GM19351 (cell line): ENCODE data around the gene MSI2.

Source experiments
- ATAC-seq: cut with Tn5 transposase; IDR thresholded peaks from one replicate; pipeline ENCODE4 v1.9.1; 2021; ENCODE audit warnings: mild to moderate bottlenecking, moderate library complexity; ENCODE audit not compliant: unreplicated experiment

MSI2 gene

DNA sequence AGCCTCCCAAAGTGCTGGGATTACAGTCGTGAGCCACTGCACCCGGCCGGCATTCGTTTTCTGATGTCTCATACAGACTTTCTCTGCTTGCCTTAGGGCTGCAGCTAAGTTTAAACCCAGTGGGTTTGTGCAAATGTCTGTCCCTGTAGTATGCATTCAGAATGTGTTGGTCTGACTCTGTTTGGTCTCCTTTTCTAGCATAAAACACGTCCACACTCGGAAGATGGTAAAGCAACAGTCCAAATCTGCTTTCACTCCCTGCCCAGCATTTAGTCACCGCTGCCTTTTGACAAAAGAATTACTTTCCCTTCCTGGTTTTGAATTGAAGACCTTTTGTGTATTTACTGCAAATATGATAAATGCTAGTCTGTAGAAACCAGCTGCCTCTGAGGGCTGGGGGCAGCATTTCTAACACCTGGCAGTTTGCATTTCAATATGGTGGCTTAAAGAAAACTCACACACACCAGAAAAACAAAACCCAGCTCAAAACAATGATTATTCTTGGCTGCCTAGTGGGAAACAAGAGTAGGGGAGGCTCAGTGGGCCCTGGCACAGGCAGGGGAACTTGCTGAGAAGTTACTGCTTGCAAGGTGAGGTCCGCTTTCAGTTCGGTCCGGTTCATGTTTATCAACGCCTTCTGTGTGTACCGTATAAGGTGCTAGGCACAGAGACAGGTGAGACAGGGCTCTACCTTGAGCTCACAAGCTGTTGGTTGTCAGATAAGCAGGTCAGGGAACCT, 56.9 kb downstream of the MSI2 start:
- ATAC-seq: no peak

DNA sequence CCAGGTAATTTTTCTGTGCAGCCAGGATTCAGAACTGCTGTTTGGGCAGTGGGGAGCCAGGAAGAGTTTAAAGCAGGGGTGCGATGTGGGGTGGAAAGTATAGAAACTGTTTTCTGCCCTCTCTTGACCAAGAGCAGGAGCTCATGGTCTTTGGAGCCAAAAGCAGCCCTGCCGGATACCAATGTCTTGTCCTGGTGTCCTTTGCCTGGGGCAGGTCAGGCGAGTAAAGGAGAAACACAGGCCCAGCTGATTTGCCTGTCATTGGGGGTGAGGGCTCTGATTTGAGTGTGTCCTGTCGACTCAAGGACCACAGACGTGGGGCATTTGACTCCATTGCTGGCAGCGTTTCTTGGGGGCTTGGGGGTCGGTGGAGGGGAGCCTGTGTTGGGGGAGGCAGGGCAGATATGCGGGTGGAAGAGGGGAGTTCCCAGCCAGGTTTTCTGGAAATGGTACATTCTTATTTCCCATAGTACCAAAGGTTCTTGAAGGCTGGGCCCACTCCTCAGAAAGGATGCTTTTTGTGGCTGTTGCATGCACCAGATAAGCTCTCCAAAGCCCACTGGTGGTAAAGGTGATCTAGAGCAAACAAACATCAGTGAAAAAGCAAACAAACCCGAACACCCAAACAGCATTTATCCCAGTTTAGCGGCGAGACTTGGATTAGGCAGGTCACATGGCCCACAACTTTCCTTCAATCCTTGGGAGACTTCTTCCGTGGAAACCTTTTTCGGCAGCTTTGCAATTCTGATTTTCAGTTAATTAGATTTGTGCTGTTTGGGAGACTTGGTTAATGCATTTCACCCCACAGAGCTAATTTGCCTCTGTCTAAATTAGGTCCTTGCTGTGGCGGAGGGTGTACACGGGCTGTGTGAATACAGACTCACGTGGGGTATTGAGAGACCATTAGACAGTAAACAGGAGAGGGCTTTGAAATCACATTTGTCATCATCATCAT, 59.0 kb downstream of the MSI2 start:
- no peak for ATAC-seq

DNA sequence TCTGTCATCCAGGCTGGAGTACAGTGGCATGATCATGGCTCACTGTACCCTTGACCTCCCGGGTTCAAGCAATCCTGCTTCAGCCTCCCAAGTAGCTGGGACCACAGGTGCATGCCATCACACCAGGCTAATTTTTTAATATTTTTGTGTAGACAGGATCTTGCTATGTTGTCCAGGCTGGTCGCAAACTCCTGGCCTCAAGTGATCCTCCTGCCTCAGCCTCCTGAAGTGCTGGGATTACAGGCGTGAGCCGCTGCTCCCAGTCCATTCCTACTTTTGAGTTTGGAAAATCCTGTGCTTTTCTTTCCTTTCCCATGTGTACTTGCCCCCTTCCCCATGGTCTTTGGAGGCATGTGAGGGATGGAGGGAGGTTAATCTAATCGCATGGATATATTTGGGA, 60.0 kb downstream of the MSI2 start:
- no peak for ATAC-seq

DNA sequence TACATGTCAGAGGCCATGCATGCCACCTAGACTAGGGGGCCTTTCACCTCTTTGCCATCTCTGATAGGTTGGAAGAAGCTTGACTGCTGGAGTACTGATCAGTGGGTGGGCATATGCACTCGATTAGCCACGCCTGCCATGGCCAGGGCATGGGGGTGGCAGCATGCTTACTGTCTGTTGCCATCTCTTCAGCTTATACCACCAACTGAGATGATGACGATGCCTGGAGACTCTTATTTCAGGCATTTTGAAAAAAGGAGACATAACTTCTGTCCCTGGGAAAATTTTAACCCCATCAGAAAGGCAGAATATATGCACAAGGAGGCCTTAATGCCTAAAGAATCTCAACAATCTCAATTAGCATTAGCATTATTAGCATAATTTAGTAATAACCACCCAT, 60.8 kb downstream of the MSI2 start:
- ATAC-seq: no peak

DNA sequence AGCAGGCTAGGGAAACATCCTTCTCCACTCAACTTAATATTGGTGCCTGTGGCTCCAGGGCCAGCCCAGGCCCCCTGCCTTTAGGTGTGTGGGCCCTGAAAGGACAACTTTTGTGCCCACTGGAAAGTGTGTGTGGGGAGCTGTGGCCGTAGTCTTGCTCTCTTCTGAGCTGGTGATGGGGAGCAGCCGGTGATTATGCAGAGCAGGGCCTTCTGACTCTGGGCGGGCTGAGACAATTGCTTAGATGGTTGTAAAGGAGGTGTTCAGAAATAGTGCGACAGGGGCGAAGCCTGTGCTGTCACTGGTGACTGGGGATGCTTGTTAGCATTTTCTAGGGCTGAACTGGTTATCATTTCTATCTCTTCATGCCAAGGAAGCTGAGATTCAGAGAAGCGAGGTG, 62.6 kb downstream of the MSI2 start:
- no peak for ATAC-seq

DNA sequence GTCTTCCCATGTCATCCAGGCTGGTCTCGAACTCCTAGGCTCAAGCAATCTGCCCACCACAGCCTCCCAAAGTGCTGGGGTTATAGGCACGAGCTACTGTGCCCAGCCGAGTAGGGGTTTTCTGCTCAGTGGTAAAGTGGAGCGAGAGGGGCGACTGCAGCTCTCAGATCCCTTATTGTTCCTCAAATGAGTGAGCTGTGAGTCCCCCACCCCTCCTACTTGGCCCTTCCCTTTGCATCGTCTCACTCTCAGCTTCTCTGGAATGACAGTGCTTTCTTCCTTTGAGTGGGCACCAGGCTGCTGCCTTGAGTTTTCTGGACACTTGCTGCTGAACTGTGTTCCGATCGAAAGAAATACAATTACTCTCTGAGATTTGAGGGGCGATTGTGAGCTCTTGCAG, 63.5 kb downstream of the MSI2 start:
- ATAC-seq: no peak

DNA sequence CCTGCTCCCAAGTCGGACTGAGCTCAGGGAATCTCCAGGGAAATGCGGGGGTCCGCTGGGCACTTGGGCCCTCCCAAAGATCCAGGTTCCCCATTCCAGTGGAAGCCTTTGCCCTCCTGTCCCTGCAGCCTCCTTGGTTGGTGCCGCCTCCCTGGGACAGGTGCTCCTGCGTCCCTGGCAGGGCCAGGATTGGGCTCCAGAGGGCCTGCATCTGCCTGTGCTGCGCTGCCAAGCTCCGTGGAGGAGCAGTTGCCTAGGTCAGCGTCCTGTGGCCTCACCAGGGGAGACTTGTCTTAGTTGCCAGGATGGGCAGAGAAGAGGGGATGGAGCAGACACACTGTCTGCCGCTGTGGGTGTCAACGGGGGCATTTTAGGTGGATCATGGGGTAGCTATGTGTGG, 67.1 kb downstream of the MSI2 start:
- no peak for ATAC-seq

DNA sequence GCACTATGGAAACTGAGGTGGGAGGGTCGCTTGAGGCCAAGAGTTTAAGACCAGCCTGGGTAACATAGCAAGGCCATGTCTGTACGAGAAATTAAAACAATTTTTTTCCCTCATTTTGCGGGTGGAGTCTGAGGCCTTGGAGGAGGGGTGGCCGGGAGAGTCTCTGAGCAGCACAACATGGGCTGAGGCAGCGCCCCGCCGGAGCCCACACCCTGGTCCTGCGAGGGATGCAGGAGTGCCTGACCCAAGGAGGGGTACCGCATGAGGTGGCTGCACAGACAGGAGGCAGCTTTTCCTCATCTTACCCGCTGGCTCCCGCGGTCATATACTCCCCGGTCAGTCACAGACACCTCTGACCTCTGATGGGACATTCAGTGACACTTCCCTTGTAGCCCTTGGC, 67.7 kb downstream of the MSI2 start:
- no peak for ATAC-seq

DNA sequence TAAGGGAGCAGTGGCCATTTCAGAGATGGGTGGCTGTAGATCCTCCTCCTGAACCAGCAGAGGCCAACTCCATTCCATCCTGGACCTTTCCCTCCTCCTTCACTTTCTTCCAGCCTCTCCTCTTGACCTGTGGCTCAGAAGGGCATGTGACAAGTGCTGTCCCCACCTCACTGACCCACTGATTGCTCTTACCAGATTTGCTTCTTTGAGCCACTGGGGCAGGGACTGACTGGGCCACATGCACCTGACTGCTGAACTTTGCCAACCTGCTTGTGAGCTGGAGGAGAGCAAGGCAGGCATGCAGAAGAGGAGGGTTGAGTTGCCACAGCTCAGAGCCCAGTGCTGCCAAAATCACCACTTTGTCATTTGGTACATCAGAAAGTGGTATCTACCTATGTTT, 68.3 kb downstream of the MSI2 start:
- ATAC-seq: no peak

DNA sequence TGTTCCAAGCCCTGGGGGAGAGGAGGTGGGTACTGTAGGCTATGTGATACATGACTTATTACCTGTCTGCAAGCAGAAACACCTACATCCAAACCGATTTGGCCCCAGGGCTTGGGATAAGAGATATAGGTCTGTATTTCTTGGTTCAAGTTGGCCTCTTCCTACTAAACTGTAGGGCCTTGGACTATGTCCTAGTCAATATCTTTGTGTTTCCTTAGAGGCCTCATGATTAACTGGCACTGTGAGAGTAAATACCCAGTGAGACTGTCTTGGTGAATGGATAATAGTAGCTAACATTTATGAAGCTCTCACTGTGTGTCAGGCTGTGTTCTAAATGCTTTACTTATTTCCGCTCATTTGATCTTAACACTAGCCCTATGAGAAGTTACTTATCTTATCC, 70.0 kb downstream of the MSI2 start:
- no peak for ATAC-seq

DNA sequence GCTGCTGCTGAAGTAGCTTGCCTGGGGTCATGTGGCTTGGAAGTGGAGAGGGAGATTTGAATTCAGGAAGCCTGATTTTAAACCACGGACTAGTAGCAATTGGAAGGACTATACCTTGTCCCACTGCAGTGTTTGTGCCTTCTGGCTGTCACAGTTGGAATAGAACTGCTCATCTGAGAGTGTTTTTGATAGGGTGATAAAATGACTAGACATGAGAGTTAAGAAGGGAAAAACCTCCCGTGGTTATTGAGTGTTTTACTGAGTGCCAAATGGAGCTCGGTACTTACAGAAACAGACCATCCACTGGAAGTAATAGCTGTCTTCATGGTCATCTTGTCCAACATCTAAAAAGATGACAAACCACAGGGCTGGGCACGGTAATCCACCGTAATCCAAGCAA, 70.4 kb downstream of the MSI2 start:
- no peak for ATAC-seq

DNA sequence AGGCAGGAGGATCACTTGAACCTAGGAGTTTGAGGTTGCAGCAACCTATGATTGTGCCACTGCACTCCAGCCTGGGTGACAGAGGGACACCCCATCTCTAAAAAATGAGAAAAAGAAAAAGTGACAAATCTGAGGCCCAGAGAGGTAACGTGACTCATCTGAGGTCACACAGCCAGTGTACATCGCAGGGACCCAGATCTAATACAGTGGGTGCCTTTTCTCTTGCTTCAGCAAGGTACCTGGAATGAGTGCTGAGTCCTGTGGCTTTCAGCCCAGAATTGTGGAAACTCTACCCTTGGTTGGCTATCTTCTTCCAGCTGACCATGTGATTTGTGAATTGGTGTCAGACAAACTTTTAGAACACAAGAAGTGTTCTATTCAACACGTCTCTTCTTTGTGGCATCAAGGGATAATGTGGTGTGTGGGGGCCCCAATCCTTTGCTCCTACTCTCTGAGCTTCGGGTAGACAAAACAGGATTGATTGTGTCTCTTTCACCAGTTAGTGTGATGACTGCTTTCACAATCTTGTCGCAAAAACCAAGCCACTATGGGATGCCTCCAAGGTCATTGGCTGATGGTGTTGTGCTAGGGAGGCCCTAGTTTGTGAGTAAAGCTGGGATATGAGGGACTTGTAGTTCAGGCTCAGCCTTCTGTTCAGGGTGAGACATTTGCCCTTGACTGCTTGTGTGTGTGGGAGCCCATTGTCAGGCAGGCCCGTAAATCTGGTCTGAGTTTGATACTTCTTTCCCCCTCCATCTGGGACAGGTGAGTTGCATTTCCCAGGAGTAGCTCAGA, 71.0 kb downstream of the MSI2 start:
- ATAC-seq: no peak

DNA sequence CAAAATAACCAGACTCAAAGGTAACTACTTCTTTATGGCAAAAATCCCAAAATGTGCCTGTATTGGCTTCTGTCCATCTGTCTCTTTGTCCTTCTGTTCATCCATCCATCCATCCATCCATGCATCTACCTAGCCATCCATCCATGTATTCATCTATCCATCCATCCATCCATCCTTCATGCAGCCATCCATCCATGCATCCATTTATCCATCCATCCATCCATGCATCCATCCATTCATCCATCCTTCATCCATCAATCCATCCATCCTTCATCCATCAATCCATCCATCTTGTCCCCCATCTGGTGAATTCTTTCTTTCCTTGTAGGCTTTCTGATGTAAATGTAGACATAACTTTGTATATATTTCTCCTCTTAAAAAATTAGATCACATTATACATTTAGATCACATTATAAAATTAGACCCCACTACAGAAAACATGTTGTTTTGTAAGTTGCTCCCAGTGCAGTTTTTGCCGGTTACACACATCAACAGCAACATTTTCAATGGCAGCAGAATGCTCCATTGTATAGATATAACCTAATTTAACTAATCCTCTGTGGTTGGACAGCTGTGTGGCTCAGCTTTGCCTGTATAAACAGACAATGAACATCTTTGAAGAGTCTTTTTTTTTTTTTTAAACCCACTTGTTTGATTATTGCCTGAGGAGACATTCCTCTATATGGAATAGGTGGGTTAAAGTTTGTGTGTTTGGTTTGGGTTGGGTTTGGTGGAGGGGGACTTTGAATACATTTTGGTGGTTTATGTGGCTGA, 72.0 kb downstream of the MSI2 start:
- ATAC-seq: no peak

DNA sequence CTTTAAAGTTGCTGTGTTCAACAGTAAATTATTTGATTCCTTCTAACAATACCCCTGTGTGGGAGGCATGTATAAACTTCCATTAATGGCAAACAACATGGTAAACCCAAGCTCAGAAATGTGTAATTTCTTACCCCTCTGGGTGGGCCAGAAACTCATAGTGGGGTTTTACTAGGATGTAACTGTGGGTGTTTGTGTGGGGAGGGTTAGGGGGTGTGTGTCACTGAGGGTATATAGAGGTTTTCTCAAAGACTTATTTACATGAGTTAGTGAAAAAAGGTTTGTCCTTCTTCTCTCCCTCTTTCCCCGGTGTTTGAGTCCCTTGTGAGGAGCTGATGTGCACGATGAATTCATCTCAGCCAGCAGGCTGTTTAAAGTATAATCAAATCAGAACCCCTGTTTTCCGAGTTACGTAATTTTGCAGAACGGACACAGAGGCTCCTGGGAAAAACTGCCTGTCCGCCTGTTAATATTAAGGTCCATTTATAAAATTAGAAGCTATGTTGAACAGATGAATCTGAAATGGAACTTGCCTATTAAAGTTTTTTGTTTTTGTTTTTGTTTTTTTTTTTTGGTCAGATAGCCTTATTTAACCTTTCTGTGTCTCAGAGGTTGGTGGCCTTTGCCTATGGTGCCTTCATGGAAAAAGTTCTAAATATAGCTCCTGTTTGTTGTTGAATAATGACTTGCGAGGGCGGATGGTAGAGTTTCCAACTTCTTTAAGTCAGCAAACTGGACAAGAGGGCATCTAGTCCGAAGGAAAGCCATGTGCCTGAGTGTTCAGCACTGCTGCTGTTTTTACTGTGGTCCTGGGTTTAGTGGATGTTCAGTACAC, 73.3 kb downstream of the MSI2 start:
- ATAC-seq: no peak

DNA sequence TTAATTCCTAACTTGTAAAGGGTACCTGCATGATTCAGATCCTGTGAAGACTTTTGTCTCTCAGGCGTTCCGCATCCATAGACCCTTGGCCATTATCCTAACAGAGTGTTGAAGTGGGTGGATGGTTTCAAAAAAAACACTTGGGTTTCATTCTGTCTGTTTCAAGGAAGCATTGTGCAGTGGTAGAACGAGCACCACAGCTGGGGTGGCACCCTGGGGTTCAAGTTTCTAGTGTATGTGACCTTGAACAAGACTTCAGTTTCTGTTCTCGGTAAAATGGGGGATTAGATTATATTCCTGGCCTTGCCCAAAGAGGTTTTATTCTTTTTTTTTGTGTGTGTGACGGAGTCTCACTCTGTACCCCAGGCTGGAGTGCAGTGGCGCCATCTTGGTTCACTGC, 74.3 kb downstream of the MSI2 start:
- ATAC-seq: no peak

DNA sequence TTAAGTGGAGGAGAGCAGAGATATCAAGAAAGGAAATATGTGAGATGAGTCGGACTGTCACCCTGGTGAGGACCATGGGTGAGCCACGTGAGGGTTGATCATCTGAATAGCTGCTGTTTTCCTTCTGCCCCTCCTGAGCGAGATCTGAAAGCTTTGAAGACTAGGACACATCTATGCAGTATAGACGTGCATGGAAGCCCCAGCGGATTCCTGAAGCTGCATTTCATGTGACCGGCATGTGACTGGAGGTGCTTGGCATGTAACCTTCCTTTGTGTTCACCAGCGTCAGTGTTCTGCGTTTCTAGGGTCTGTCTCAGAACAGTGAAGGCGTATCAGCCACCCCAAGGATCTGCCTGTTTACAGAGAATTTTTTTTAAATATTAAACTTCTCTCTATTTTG, 75.1 kb downstream of the MSI2 start:
- ATAC-seq: no peak

DNA sequence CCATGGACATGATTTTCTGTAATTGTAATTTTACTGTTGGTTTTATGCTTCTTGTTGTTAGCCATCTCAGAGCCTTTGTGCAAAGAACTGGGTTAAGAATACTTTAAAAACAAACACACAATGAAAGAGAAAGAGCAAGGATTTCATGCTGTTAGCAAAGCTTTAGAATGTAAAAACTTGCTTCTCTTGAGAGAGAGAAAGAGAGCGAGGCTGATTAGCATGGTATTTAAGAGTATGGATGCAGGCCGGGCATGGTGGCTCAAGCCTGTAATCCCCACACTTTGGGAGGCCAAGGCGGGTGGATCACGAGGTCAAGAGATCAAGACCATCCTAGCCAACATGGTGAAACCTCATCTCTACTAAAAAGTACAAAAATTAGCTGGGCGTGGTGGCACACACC, 76.2 kb downstream of the MSI2 start:
- no peak for ATAC-seq

DNA sequence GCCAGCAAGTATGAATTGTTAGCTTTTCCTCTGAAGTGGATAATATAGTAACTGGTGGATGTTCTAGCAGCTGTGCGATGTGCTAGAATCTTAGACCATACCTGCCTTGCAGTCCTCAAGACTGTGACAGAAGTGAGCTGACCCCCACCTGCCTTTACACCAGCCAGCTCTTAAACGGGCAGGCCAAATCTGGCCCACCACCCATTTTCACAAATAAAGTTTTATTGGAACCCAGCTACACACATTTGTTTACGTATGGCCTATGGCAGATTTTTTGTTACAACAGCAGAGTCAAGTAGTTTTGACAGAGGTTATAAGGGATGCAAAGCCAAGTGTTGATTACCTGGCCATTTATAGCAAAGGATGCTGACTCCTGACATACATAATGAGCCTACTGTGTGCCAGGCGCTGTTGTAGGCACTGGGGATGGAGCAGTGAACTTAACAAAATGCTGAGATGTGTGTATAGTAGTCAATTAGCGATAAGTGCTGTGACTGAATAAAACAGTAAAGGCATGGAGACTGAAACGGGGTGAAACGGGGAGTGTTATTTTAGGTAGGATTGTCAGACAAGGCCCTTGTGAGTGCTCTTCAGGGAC, 79.0 kb downstream of the MSI2 start:
- ATAC-seq: no peak

DNA sequence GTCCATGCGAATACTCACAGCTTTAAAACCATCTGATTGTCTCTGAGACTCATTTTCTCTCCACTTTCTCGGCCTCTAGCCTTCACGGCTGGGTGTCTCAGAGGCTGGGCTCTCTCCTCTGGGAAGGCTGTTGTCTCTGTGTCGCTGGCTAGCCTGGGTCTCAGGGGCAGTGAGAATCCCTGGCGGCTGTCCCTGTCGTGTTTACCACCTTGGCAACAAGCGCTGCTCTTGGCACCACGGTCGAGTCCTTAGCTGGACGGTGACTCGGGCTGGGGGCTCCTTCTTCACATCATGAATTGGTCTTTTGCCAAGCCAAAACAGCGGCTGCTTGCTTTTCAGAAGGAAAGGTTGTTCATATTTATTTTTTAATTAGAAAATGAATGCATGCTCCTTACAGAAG, 81.1 kb downstream of the MSI2 start:
- no peak for ATAC-seq
